Measurements from ENCODE around the gene HHAT. TPM values are rescaled to one million over a fixed set of nuclear protein-coding genes. Genes with fewer than 3 reads are reported as not detected.

The HHAT gene
- polyA plus RNA-seq, 3 donors: 1.1 to 1.6 (median 1.5) TPM

DNA sequence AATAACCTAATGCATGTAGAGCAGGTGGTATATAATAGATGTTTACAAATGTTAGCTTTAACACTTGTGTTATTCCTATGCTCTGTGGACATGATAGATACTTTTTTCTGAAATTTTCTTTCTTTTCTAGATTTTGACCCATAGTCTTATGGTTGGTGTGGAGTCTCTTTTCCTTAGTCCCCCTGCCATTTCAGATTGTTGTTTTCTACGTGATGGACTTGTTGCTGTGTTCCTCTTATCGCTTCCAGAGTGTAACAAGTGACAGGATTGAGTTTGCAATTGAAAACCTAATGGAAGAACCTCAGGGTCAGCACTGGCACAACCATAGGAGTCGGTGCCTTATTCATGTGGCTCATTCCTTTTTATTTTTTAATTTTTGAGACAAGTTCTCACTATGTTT lies 136.4 kb downstream of the HHAT start:
- H3K36me3 Mint-ChIP-seq: no peaks in the 10 kb centered on the region
- Histone ChIP-seq H3K4me3 (replicated peaks in 1 of 3; ENCODE audit: low read depth in 2 of 3, low read length in 3 of 3) (no peak overlapping the region), H3K79me2 (ENCODE audit: insufficient read depth, low read length) (no peaks in the 10 kb centered on the region), H3K9ac (ENCODE audit: insufficient read depth, low read length, poor library complexity, severe bottlenecking) (no peak overlapping the region), H3K27ac (ENCODE audit: low read depth in 1 of 2, low read length in 2 of 2) (no peak overlapping the region), H3K36me3 (replicated peaks in 1 of 2; ENCODE audit: control insufficient read depth in 1 of 2, insufficient read depth in 2 of 2, low read length in 2 of 2) (no peaks in the 10 kb centered on the region), H3K4me1 (ENCODE audit: control insufficient read depth in 1 of 2, insufficient read depth in 2 of 2, low read length in 2 of 2) (no peaks in the 10 kb centered on the region), H2AFZ (ENCODE audit: insufficient read depth, low read depth, low read length, poor library complexity, severe bottlenecking) (no peak overlapping the region), H3K27me3 (ENCODE audit: control insufficient read depth in 2 of 2, insufficient read depth in 2 of 2, low read length in 2 of 2) (no peaks in the 10 kb centered on the region), H4K20me1 (ENCODE audit: insufficient read depth, low read length) (no peaks in the 10 kb centered on the region), H3K4me2 (replicated peaks; ENCODE audit: extremely low read depth, low read length, poor library complexity, severe bottlenecking) (no peak overlapping the region), H3K9me3 (replicated peaks in 1 of 2; ENCODE audit: control insufficient read depth in 1 of 2, insufficient read depth in 1 of 2, low read length in 2 of 2) (no peaks in the 10 kb centered on the region)
- TF ChIP-seq, protein P1, sequence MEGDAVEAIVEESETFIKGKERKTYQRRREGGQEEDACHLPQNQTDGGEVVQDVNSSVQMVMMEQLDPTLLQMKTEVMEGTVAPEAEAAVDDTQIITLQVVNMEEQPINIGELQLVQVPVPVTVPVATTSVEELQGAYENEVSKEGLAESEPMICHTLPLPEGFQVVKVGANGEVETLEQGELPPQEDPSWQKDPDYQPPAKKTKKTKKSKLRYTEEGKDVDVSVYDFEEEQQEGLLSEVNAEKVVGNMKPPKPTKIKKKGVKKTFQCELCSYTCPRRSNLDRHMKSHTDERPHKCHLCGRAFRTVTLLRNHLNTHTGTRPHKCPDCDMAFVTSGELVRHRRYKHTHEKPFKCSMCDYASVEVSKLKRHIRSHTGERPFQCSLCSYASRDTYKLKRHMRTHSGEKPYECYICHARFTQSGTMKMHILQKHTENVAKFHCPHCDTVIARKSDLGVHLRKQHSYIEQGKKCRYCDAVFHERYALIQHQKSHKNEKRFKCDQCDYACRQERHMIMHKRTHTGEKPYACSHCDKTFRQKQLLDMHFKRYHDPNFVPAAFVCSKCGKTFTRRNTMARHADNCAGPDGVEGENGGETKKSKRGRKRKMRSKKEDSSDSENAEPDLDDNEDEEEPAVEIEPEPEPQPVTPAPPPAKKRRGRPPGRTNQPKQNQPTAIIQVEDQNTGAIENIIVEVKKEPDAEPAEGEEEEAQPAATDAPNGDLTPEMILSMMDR (IDR thresholded peaks at IDR 0.05): no peak
- no peaks in the 10 kb centered on the region for H3K4me1 Mint-ChIP-seq
- H3K27ac Mint-ChIP-seq: no peak overlapping the region
- intact Hi-C loops (cut with micrococcal nuclease): no loop called here
- 93% methylated on average over 2 of the region's 3 CpGs for WGBS (ENCODE audit: insufficient coverage)
- DNase-seq: no peak
- H3K4me3 Mint-ChIP-seq: no peak overlapping the region
- peaks cover 0 to 2% (median 0%) of the 10 kb centered on the region in 7 donors for H3K9me3 Mint-ChIP-seq
- H3K27me3 Mint-ChIP-seq (ENCODE audit: low read depth in 3 of 3): peaks cover 0 to 2% (median 0%) of the 10 kb centered on the region in 3 donors

GRCh38 chr1:210467440-210468043 lies 138.8 kb downstream of the HHAT start:
- H3K27me3 Mint-ChIP-seq (ENCODE audit: low read depth in 3 of 3): peaks cover 0 to 2% (median 0%) of the 10 kb centered on the region in 3 donors
- H3K4me1 ChIP-seq (ENCODE audit: control insufficient read depth in 1 of 2, insufficient read depth in 2 of 2, low read length in 2 of 2): no peaks in the 10 kb centered on the region
- no peak overlapping the region for H3K9ac ChIP-seq (ENCODE audit: insufficient read depth, low read length, poor library complexity, severe bottlenecking)
- TF ChIP-seq, protein P1 (IDR thresholded peaks at IDR 0.05): no peak
- WGBS (ENCODE audit: insufficient coverage): 100% methylated on average over 1 of the region's 2 CpGs
- no peaks in the 10 kb centered on the region for H4K20me1 ChIP-seq (ENCODE audit: insufficient read depth, low read length)
- H2AFZ ChIP-seq (ENCODE audit: insufficient read depth, low read depth, low read length, poor library complexity, severe bottlenecking): no peak overlapping the region
- H3K4me2 ChIP-seq (replicated peaks; ENCODE audit: extremely low read depth, low read length, poor library complexity, severe bottlenecking): no peak overlapping the region
- no peak overlapping the region for H3K4me3 Mint-ChIP-seq
- no peak overlapping the region for H3K27ac Mint-ChIP-seq
- H3K36me3 ChIP-seq (replicated peaks in 1 of 2; ENCODE audit: control insufficient read depth in 1 of 2, insufficient read depth in 2 of 2, low read length in 2 of 2): no peaks in the 10 kb centered on the region
- DNase-seq: no peak
- H3K9me3 ChIP-seq (replicated peaks in 1 of 2; ENCODE audit: control insufficient read depth in 1 of 2, insufficient read depth in 1 of 2, low read length in 2 of 2): no peaks in the 10 kb centered on the region
- H3K27me3 ChIP-seq (ENCODE audit: control insufficient read depth in 2 of 2, insufficient read depth in 2 of 2, low read length in 2 of 2): no peaks in the 10 kb centered on the region
- H3K27ac ChIP-seq (ENCODE audit: low read depth in 1 of 2, low read length in 2 of 2): no peak overlapping the region
- no peaks in the 10 kb centered on the region for H3K79me2 ChIP-seq (ENCODE audit: insufficient read depth, low read length)
- H3K36me3 Mint-ChIP-seq: no peaks in the 10 kb centered on the region
- no peaks in the 10 kb centered on the region for H3K9me3 Mint-ChIP-seq
- intact Hi-C loops (cut with micrococcal nuclease): no loop called here
- H3K4me3 ChIP-seq (replicated peaks in 1 of 3; ENCODE audit: low read depth in 2 of 3, low read length in 3 of 3): no peak overlapping the region
- no peaks in the 10 kb centered on the region for H3K4me1 Mint-ChIP-seq
